Globus pallidus (tissue), 1 donor: ENCODE results near the gene SSPN.

Experiments used
- DNase-seq: peaks from one replicate; pipeline ENCODE4 v3.0.0-alpha.2; 2015; ENCODE audit warnings: low spot score

The SSPN gene, protein sequence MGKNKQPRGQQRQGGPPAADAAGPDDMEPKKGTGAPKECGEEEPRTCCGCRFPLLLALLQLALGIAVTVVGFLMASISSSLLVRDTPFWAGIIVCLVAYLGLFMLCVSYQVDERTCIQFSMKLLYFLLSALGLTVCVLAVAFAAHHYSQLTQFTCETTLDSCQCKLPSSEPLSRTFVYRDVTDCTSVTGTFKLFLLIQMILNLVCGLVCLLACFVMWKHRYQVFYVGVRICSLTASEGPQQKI

DNA sequence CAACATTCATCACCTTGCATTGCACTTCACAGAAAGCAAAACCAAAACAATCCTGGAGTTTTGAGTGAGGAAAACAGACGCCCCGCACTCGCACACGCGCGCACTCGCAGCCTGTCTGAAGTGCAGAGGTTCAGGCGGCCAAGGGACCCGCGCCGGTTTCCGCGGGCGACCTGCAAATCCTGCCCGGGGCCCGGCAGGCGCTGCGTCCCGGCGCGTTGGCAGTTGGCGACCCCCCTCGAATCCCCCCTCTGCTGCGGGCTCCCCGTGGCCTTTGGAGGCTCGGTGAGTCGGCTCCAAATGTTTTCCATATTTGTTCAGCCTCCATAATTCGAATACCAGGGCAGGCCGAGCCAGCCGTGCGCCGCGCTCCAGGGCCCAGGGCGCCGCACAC is at the start of gene SSPN:
TSS of gene SSPN (plus strand) at position 324 of the 391 bp plus-strand sequence. CDS start 100 bp downstream, outside the sequence.
- DNase-seq = peak; percentile 74

DNA sequence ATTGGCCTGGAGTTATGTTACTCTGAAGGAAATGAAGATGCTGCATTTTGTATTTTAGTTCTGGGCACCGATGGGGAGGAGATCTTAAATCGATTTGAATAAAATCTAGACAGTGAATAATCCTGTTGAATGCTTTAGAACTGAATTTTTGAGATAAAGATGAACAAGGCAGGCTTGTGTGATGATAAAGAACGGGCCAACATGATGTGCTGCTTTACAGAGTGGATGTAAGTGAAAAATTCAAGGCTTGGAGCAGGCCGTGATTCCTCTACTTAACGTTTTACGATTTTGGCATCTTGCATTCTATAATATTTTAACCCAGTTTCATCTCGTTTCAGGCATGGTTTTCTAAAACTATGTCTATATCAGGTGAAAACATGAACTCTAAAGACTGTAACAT is 47.1 kb upstream of the SSPN start:
- DNase-seq = no peak

DNA sequence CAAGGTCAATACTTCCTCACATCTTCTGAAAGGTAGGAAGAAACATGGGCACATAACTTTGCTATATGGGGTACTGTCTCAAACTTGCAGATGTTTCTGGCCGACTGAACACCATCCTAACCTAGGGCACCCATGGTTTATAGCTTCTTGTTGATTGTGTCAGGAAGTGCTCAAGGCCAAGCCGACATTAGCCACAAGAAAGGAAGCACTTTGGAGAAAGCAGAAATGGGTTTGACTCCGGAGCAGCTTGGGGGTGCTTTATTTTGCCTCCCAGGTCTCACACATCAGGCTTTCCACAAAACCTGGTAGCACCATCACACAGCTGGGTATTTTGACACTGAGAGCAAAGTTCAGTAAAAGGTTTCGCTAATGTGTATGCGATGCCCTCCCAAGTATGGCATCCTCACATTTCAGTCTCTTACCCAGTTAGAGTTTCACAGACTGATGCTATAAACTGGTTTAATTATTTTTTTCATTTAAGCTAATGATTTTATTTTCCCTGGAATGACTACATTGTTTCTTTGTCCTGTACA is 45.3 kb upstream of the SSPN start:
- no peak for DNase-seq

DNA sequence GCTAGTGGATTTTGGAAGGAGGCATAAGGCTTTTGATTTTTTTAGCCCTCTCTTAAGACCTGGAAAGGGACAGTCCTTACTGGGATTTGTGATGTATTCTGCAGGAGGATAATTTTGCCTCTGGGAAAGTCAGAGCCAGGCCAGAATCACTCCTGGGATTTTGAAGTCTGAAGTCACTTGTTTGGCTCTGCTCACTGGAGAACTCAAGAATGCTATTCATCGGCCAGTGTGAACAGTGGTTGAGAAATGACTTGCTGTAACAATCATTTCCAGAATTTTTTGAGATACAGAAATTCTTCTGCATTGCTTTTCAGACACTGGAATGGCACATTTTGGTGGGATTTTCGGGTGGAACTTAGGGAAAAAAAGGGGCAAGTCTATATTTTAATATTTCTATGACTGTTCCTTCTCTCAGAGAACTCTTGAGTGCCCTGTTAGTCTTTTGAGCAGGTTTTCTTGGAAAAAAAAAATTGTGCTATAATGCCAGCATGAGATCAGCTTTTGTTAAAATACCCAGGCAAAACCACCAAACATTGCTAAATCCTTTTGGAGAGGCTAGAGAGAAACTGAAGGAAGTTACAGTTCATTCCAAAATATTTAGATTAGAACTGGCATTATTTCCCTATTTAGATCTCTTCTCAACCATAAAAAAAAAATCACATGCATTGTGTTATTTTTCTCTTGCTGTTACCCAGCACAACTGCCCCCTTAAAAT is 44.5 kb upstream of the SSPN start:
- DNase-seq = no peak

DNA sequence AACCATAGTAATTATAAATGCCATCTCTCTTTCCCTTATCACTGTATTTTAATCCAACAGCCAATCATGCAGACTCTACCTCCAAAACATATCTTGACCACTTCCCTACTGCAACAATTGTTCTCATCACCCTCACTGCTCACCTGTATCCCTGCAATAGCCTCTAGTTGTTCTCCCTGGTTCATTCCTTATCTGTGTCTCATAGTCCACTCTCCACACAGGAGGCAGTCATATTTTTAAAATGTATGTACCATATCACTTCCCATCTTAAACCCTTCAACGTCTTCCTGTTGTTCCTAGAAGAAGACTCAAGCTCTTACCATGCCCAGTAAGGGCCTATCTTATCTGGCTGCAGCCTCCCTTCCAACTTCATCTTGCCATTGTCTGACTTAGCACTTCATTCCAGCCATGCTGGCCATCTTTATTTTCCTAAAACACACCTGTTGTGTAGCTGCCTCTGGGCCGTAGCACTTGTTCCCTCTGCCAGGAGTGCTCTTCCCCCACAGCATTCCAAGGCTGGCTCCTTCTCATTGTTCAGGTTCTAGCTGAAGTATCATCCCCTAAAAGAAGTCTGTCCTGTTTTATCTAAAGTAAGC is 42.8 kb upstream of the SSPN start:
- DNase-seq = no peak

DNA sequence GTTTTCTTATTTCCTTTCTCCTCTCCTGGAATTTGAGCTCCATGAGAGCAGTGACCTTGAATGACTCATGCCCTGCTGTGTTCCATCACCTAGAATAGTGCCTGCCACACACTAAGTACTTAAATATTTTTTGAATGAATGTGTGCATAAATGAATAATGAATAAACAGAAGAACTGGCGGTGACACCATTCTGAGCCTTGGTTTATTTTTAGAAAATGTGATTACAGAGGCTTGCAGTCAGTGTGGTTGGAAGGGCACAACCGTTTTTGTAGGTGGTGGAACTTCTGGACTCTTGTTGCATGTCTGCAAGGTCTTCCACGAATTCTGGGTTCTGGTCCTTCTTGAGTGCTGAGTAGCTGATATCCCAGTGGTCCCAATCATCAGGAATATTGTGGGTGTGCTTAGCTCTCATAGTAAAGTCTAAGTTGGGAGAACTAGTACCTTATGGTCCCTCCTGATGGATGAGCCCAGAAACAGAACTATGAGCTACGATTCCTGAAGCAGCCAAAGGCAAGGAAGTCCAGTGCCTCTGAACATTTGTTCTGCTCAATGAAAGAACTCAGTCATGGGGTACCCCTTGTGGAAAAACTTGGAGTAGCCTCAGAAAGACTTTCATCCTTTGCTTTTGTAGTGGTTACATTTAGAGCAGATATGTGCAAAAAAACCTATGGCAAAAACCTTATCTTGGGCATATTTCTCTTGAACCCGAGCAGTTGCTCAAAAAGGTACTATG is 41.8 kb upstream of the SSPN start:
- no peak for DNase-seq

DNA sequence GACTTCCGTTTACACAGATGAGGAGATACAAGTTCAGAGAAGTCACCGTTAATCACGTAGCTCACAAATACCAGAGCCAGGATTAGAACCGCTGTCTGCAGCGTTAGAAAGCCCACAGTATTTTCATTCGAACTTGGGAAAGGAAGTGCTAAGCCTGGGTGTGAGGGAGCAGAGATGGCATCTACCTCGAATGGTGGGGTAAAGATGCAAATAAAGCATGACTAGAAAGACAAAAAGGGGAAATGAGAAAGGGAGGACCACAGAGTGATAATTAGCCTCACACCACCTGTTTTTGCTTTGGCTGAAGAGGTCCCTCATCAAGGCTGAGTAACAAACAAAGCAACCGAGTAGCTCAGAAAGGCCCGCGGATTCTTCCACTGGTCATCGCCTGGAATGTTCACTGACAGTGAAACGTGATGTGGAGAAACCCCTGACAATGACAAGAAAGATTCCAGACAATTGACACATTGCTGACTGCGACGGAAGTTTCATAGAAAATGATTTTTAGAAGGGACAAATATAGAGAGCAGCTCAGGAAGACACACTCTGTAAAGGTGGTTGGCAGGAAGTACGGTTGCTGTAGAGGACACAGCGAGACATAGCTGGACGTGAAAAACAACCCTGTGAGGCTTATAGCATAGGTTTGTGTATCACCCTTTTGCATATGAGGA is 39.0 kb upstream of the SSPN start:
- no peak for DNase-seq

DNA sequence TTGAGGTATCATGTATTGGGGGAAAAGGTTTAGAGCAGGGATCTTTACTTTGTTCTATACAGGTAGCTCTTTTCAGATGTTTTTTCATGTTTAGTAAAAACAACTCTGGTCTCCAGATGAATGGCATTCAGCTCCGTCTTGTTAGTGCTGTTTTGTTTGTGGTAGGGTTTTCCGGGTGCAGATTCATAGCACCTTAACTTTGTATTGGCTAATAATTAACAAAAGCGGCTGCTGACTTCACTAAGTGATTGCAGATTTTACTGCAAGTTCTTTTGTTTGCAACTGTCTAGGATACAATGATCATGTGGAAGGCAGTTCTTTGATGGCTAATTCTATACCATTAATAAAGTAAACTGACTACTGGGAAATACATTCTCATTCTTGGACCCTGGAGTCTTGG is 38.4 kb upstream of the SSPN start:
- DNase-seq = no peak

DNA sequence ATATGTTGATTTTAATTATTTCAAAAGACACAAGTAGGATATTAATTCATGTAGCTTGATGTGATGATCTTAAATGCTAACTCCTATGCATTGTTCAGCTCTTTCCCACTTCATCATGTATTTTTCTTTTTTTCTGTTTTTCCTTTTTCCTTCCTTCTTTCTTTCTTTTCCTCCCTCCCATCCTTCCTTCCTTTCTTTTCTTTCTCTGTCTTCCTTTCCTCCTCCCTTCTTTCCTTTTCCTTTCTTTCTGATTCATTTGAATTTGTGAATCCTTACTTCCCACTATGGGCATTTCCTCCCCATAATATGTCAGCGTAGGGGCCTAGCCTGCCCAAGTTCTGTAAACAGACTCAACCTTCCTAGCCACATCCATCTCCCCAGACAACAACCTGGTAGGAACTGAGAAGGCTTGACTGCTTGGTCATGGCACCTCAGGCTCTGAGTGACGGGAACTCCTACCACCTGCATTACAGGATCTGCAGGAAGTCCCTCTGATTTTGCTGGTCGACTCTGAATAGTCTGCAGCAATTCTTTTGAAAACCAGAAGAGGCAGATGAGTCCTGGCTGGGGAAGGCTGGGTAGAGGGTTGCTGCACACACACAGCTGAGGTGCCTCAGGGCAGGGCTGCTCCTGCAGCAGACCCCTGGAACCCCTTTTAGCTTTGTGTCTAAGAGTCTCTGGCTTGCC is 37.2 kb upstream of the SSPN start:
- DNase-seq = no peak

DNA sequence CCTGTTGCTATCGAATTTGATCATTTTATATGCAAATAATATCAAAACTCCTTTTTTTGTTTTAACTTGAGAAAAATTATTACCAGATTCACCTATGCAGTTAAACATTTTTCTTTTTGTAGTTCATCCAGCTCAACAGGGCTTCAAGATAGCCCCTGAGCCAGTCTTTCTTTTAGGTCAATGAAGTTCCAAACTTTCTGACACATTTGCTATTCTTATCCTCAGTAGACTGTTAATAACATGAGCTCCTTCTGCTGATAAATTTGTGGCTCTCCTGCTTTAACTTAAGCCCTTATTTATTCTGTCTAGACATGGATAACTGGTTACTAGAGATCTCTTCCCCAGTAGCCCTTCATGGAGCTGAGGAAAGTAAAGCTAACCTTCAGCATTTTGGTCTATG is 33.2 kb upstream of the SSPN start:
- DNase-seq = no peak

DNA sequence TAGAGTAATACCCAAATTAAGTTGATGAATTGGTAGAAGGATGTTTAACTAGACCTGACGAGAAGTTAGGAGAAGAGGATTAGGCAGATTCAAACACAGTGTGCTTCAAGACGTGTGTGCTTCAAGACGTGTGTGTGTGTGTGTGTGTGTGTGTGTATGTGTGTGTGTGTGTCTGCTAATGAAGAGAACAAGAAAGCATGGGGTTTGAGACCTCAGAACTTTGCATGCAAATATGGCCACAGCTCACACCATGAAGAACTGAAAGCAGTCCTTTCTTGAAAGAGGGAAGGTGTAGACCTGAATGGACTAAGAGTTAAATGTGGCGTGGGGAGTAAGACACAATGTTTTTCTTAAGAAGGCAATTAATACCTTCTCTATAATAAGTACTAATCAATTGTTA is 32.5 kb upstream of the SSPN start:
- DNase-seq = no peak

DNA sequence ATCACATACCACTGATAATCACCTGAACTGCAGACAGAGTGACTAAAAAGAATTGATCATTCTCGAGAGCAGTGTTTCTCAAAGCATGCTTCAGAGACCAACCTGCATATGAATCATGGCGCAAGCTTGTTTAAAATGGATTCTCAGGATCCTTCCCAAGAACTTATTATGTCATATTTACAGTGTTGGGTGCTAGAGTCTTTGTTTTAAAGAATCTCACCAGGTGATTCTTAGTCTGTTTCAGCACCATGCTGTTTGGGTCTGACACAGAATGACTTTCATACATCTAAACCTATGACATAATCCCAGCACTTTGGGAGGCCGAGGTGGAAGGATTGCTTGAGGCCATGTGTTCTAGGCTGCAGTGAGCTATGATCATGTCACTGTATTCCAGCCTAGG is 31.3 kb upstream of the SSPN start:
- DNase-seq = no peak

DNA sequence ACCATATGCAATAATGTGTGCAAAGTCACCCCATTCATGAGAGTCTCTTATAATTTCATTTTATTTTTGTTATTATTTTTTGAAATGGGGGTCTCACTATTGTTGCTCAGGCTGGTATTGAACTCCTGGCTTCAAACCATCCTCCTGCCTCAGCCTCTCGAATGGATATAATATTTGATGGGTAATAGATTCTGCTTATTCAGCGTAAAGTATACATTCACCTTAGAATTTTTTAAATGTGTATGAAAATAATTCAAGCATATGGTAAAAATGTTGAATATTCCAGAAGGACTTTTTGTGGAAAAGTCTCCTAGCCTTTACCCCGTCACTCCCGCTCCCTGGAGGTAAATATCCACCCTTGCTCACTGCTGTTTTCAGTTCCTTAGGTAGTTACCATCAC is 23.4 kb upstream of the SSPN start:
- DNase-seq = no peak

DNA sequence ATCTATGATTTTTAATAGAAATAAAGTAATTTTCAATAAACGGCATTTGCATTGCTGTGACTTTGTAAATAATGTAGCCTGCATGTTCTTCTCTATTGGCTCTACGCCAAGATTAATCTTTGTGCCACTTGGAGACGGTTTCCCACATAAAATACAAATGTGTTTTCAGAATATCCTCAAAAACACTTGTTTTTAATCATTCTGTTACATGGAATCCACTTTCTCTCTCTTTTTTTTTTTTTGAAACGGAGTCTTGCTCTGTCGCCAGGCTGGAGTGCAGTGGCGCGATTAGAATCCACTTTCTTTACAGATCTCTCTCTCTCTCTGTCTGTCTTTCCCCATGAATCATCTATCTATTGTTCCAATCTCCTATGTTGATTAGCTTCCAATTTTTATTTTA is 22.8 kb upstream of the SSPN start:
- DNase-seq = no peak

DNA sequence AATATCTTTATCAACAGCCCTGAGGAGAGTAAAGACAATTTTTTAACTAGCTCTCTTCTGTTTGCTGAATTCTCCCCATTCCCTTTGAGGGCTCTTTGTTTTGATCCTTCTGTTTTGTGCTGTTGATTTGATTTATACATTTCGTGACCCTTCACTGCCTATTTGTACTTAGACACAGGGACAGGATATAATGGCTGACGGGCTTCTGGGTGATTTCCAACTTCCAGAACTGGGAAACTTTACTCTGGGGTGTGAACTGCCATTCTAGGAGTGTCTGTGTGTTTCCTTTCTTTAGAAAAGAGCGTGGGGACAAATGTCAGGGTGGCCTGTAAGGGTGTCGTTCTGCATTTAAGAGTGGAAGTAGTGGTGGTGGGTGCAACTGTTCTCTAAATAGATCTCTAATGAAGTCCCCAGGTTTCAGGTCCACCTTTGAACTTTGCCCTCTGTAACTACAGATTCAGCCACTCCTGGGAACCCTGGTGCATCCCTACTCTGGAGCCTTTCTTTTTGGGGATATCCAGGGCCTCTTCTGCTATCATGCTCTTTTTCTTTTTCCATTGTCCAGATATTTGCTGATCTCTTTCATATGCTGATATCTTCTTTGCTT is 22.3 kb upstream of the SSPN start:
- no peak for DNase-seq

DNA sequence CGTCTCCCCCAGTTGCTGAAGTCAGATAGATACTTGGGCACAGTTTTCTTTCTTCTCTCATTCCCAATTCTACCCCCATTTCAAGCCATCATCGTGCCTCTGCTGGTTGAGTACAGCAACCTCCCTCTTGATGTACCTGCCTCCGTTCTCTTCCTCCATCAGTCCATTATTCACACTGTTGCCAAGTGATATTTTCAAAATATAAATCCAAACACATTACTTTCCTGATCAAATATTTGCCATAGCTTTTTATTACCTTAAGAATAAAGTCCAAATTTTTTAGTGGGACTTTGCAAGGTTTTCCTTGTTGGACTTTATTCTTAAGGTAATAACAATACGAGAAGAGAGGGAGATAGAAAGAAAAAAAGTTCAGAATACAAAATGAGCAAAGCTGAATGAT is 18.6 kb upstream of the SSPN start:
- DNase-seq = no peak

DNA sequence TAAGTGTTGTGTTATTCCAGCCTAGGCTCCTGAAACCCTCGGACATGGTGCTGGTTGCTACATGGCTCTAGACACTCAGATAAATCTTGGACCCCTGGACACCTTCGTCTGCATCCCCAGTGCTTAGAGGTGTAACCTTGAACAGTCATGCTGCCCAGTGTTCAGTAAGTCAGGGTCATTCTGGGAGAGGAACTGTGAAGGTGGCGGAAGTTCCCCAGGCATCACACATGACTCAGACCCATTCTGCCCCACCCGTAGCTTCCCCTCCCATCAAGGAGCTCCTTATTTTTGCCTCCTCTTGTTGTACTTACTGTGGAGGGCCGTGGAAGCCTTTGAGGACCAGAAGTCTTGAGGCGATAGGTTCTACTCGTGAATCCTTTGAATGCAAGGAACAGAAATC is 18.1 kb upstream of the SSPN start:
- DNase-seq = no peak

DNA sequence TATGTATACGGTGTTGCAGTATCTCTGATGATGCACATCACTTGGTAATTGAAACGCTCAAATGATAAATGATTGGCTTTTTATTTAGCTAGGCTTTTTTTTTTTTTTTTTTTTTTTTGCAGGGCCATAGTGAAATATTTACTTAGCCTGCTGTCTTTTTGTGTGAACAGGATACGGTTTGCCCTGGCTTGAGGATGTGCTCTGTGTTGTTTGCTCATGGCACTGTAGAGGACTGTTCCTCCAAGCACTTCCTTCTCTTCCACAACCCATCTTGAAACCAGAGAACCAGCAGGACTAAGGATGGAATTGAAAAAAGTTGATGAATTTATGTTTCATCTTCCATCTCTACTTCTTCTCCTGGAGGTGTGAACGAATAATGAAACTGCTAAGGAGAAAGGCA is 15.5 kb upstream of the SSPN start:
- DNase-seq = no peak

DNA sequence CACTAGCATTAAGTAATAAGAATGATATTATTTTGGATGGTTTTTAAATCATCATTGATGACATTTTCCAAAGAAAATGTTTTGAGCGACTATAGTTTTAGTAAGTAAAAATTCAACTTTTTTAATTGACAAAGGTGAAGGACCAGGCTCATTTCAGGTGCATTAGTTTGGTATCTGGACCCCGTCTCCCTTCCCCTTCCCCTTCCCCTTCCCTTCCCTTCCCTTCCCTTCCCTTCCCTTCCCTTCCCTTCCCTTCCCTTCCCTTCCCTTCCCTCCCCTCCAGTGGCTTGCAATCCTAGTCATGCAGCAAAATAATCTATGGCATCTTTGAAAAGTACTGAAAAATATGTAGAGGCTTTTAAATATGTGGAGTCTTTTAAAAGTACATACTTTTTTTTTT is 13.0 kb upstream of the SSPN start:
- no peak for DNase-seq

DNA sequence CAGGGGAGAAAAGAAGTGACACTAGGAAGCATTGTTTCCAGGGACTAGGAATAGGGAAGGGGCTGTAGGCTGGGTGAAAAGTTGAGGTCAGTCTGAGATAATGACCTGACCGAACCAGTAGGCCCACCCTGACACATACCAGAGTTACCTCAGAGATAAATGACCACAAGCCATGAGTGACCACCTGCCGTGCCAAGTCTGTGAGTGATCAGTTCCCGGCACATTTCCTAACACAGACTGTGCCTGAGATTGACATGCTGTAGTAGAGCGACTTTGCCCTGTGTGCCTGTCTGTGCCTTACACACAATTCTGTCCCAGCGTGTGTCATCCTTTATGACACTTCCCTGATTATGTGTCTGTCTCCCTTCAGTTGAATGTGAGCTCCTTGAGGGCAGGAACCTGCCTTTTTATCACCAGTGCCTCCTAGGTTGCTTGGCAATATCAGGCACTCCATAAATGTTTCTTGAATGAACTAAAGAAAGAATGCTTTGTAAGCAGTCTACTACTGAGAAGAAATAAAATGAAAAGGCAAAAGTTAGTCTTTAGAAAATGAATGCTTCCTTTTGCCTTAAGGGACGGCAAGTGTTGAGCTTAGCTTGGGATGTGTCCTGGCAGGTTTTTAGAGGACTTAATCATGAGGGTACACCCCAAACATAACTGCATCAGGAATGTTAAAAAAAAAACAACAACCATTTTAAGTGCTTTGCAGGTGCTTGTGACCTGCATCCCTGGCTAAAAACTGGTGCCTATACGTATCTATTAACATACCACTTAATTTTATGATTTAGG is 9.6 kb upstream of the SSPN start:
- DNase-seq = no peak
